Fibroblast of upper back skin (primary cell): ENCODE data around the gene TENM3.

Source experiments
- DNase-seq: peaks from one replicate; pipeline ENCODE4 v3.0.0-alpha.2; 2013

TENM3 gene

GRCh38 chr4:182828360-182829025 lies 585.3 kb downstream of the TENM3 start:
- DNase-seq: no peak

GRCh38 chr4:182829196-182829595 lies 586.0 kb downstream of the TENM3 start:
- no peak for DNase-seq

- DNase-seq: no peak
Observed at GRCh38 chr4:182831376-182831775, 588.2 kb downstream of the TENM3 start.

GRCh38 chr4:182832352-182833120 lies 589.3 kb downstream of the TENM3 start:
- DNase-seq: no peak

GRCh38 chr4:182835006-182835740 lies 592.0 kb downstream of the TENM3 start:
- no peak for DNase-seq

GRCh38 chr4:182837831-182838230 lies 594.6 kb downstream of the TENM3 start:
- DNase-seq: no peak

- DNase-seq: no peak
Observed at GRCh38 chr4:182838535-182838934, 595.3 kb downstream of the TENM3 start.

- DNase-seq: no peak
Observed at GRCh38 chr4:182839256-182839655, 596.1 kb downstream of the TENM3 start.

GRCh38 chr4:182840108-182840507 lies 596.9 kb downstream of the TENM3 start:
- DNase-seq: no peak

GRCh38 chr4:182842104-182842600 lies 599.0 kb downstream of the TENM3 start:
- no peak for DNase-seq

- DNase-seq: no peak
Observed at GRCh38 chr4:182842759-182843390, 599.7 kb downstream of the TENM3 start.

GRCh38 chr4:182843808-182844325 lies 600.7 kb downstream of the TENM3 start:
- DNase-seq: no peak

GRCh38 chr4:182845618-182846017 lies 602.4 kb downstream of the TENM3 start:
- DNase-seq: no peak

- no peak for DNase-seq
Observed at GRCh38 chr4:182846036-182846435, 602.8 kb downstream of the TENM3 start.

GRCh38 chr4:182847576-182848450 lies 604.6 kb downstream of the TENM3 start:
- DNase-seq: no peak

GRCh38 chr4:182848685-182849084 lies 605.5 kb downstream of the TENM3 start:
- DNase-seq: no peak
